ENCODE results near the gene SIX1. TPM values are rescaled to one million over a fixed set of nuclear protein-coding genes. Genes with fewer than 3 reads are reported as not detected.

SIX1 gene
- total and polyA plus RNA-seq, 2 of the 13 experiments (the other 11 are each of a cell fraction or from before 2014, with no cell fraction given), result 1.7 to 6.5 TPM

- TF ChIP-seq ZNF543 (CRISPR knock-in tag; IDR thresholded peaks at IDR 0.05) (no peak), ARID2 (CRISPR knock-in tag; IDR thresholded peaks at IDR 0.05; ENCODE audit: borderline replicate concordance) (no peak), TFDP2 (CRISPR knock-in tag; IDR thresholded peaks at IDR 0.05) (no peak), ZBTB46 (CRISPR knock-in tag; IDR thresholded peaks at IDR 0.05; ENCODE audit: borderline replicate concordance) (no peak), TBL1XR1 (IDR thresholded peaks at IDR 0.05; ENCODE audit: borderline replicate concordance, low read length, partially characterized antibody) (no peak), ZNF234 (CRISPR knock-in tag; conservative IDR thresholded peaks at IDR 0.05) (no peak), ZNF879 (CRISPR knock-in tag; IDR thresholded peaks at IDR 0.05) (no peak), CBX2 (IDR thresholded peaks at IDR 0.05; ENCODE audit: low read depth, low read length) (no peak), CBX2 (CRISPR knock-in tag; IDR thresholded peaks at IDR 0.05; ENCODE audit: low read depth) (no peak), FOXP1 (IDR thresholded peaks at IDR 0.05) (no peak), FOXP1 (CRISPR knock-in tag; IDR thresholded peaks at IDR 0.05) (no peak), ZNF235 (CRISPR knock-in tag; IDR thresholded peaks at IDR 0.05; ENCODE audit: borderline replicate concordance) (no peak), ZFP36L2 (CRISPR knock-in tag; IDR thresholded peaks at IDR 0.05) (no peak), ZNF740 (CRISPR knock-in tag; IDR thresholded peaks at IDR 0.05) (no peak), ZNF121 (CRISPR knock-in tag; IDR thresholded peaks at IDR 0.05) (no peak), ZNF10 (CRISPR knock-in tag; IDR thresholded peaks at IDR 0.05; ENCODE audit: borderline replicate concordance, low read depth) (no peak), ZUFSP (CRISPR knock-in tag; IDR thresholded peaks at IDR 0.05; ENCODE audit: borderline replicate concordance) (no peak), ZGPAT (CRISPR knock-in tag; IDR thresholded peaks at IDR 0.05) (no peak), ZNF446 (CRISPR knock-in tag; IDR thresholded peaks at IDR 0.05) (no peak), ZNF460 (CRISPR knock-in tag; IDR thresholded peaks at IDR 0.05; ENCODE audit: borderline replicate concordance) (no peak)
- no peaks in the 10 kb centered on the region for H3K27me3 ChIP-seq (ENCODE audit: control insufficient read depth in 1 of 2, insufficient read depth in 2 of 2, low read length in 2 of 2)
- ChIA-PET CTCF (ENCODE audit: low intra/inter-chr PET ratio, low total read pairs) (no interaction called here), POLR2A (no interaction called here)
- no peak overlapping the region for H3K27ac ChIP-seq (ENCODE audit: extremely low read length, insufficient read depth, low read length)
- H2AFZ ChIP-seq (ENCODE audit: low read length), result no peak overlapping the region
- no TSS peak for BruUV-seq (replicated peaks)
- no peaks in the 10 kb centered on the region for H3K9me3 ChIP-seq (ENCODE audit: low read length)
- in situ Hi-C loops (cut with HindIII; ENCODE audit: extremely low pct_ligation_motif_present, low pct_unique_long_range_greater_than_20kb), result no loop called here
- no peak overlapping the region for H3K9ac ChIP-seq (ENCODE audit: insufficient read depth, low read depth, low read length)
- DNase-seq (ENCODE audit: low spot score), result no peak
- H3K4me1 ChIP-seq (ENCODE audit: insufficient read depth, low read length), result no peaks in the 10 kb centered on the region
- no peak for FAIRE-seq
- intact Hi-C loops (cut with micrococcal nuclease; ENCODE audit: unreplicated experiment), result no loop called here
- no peak overlapping the region for H3K4me2 ChIP-seq (ENCODE audit: low read depth, low read length)
- no peaks in the 10 kb centered on the region for H3K36me3 ChIP-seq (replicated peaks in 1 of 2; ENCODE audit: control insufficient read depth in 1 of 2, insufficient read depth in 2 of 2, low read length in 2 of 2)
- 7% methylated on average over 3 of the region's 3 CpGs for WGBS (ENCODE audit: low lambda C conversion rate)
- H3K4me3 ChIP-seq (replicated peaks in 1 of 3; ENCODE audit: insufficient read depth in 1 of 3, low read depth in 2 of 3, low read length in 3 of 3), result no peak overlapping the region
- H3K79me2 ChIP-seq (ENCODE audit: insufficient read depth, low read length), result no peaks in the 10 kb centered on the region
- ATAC-seq, result no peak
- no peaks in the 10 kb centered on the region for H4K20me1 ChIP-seq (ENCODE audit: insufficient read depth, low read length)
Observed at GRCh38 chr14:60594062-60594461, 55.2 kb downstream of the SIX1 start.
